Activated effector memory CD4-positive, alpha-beta T cell treated with Interleukin-2 at 50 U/mL for 16 hours (primary cell): ENCODE data around the gene MBLAC2.

Experiments
- DNase-seq: peaks from one replicate; pipeline ENCODE4 v3.0.0-alpha.2; 2020

The MBLAC2 gene

DNA sequence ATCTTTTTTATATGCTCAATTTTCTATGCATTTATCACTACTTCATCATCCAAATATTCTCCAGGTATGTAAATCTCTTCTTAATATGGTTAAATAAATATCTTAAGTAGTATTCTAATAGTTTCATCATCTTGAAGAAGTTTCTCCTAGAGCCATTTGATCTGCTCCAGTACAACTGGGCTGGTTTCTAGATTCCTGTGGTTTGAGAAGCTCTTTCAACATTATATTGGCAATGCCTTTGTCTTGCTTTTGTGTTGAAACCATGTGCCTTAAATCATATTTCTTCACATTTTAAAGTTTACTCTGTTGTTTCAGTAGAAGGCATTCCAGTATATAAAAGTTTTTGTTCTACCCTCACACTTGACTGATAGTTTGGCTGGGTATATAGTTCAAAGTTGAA is 27.6 kb downstream of the MBLAC2 start:
- no peak for DNase-seq

DNA sequence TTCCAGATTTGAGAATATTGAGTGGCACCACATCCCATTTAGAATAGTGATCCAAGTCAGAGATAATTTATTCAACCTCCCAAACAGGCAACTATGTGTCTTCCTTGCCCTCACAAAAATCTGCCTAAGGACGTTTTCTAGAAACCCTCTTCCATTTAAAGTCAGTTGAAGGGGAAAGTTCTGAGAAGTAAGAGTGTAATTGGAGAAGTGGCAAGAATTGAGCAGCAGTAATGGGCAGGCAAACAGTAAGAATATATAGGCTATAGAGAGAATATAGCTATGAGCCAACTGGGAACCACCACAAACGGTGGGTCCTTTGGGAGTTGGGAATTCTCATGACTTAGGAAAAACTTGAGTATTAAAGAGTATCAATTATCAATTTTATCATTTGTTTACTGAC is 33.9 kb downstream of the MBLAC2 start:
- DNase-seq = no peak

DNA sequence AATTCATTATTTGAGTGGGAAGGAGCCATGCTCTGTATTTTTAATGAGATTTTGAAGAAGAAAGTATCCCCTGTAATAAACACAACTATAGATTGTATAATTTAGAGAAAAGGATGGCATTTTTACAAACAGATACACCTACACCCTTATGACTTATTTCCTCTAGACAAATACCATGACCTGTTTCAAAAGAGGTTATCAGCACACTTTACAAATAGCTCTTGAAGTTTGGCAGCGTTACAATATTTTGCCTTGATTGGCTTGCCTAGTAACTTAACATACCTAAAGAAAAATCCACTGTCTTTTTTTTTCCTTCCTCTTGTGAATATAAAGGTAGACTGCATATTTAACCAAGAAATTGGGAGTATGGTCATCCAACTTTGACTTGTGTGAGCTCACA is 36.5 kb downstream of the MBLAC2 start:
- DNase-seq = no peak

DNA sequence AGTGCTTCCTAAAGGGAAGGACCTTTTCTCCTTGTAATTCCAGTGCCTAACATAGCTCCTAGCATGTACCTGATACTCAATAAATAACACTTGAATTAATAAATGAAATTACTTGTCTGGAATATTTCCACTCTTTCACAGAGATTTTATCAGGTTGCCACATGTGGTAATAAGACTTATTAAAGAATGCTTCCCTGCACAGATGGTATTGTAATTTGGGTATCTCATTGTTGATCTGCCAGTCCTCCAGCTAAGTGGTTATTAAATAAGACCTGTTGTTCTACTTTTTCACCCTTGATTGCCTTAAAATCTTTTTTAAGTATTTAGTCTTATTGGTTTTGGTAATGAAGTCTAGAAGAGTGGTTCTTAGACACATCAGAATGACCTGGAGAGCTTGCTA is 36.9 kb downstream of the MBLAC2 start:
- DNase-seq = no peak

DNA sequence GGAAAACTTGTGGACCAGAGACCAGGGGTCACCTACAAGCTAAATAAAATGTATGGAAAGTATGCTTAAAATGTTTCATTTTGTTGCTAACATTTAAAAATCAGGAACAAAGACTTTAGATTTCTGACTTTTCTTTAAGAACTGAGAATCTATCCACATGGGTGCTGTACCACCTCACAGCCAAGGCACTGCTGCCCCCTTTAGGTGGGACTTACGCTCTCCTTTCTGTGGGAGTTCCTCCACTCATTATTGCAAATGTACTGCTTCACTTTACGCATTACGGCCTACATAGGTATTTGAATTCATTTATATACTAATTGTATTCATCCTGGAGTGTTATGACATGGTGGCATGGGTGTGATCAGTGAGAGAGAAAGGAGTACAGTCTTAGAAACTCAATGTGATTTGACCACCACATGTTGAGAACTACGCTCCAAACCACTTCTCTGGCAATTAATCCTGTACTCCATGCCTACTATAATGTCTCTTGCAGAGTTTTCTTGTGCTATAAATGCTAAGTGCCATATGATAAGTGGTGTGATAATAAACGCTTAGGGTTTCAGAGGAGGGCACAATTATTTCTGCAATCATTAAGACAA is 40.4 kb downstream of the MBLAC2 start:
- peak; percentile 9 for DNase-seq

DNA sequence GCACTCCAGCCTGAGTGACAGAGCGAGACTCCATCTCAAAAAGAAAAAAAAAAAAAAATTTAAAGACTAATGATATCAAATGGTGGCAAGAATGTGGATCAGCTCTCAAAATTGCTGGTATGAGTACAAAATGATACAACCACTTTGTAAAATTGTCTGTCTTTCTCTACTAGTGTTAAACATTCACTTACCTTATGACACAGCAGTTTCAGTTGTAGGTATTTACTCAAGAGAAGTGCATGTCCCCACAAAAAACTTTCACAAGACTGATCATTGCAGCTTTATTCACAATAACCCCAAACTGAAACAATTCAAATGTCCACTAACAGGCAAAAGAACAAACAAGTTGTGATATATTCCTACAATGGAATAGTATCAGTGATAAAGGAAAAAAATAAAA is 50.3 kb downstream of the MBLAC2 start:
- DNase-seq = no peak

DNA sequence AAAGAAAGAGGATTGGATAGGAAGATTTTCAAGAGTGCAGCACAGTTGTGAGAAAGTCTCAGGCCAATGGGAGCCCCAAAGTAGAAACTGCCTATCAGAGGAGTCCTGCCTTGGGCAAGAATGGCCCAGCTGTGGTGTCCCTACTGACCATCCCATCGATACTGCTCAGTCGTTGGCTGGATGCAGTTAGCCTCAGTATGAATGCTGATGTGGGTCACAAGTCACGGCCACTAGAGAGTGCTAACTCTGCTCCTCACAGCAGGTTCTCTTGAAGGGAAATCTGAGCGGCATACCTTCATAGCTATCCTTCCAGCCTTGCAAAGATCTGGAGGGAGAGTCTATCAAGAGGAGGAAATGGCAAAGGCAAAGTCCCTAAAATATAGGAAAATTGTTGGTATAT is 53.4 kb downstream of the MBLAC2 start:
- DNase-seq = no peak

DNA sequence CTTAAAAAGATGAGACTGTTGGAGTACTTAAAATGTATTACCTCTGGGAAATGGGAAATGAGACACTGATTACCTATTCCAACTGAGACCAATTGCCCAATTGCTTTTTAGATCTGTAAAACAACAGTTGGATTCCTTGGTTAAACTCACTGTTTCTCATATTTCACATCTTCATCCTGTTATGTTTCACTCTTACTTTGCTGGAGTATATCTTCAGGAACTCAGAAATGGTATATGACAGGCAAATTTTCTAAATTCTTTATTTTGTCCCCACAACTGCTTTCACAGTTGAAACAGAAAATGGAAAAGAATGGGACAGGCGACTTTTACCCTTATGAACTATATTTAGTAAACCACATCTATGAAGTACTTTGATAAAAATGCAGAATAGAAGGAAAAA is 56.4 kb downstream of the MBLAC2 start:
- DNase-seq = no peak

DNA sequence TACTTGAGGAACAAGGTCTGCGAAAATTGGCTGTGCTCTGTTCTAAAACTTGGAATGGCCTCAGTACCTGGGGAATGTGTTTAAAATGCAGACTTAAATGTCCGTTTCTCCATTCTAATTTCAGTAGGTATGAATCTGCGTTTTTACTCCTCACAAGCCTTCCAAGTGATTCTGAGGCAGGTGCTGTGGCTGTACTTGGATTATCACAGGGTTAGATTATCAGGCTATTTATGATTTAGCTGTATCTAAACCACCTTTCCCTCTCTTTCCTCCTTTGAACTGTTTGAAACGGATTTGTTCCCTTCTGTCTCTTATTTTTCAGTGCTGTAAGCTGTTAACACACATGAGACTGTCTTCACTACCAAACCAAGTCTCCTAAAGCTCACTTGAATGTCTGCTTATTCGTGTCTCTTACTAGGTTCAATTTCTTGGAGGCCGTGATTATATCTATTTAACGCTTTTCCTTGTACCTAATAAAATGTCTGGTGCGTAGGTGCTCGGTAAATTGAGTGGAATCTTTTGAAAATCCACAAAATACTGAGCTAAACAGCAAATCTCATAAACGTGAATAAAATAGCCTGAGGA is 64.3 kb downstream of the MBLAC2 start:
- DNase-seq = no peak

DNA sequence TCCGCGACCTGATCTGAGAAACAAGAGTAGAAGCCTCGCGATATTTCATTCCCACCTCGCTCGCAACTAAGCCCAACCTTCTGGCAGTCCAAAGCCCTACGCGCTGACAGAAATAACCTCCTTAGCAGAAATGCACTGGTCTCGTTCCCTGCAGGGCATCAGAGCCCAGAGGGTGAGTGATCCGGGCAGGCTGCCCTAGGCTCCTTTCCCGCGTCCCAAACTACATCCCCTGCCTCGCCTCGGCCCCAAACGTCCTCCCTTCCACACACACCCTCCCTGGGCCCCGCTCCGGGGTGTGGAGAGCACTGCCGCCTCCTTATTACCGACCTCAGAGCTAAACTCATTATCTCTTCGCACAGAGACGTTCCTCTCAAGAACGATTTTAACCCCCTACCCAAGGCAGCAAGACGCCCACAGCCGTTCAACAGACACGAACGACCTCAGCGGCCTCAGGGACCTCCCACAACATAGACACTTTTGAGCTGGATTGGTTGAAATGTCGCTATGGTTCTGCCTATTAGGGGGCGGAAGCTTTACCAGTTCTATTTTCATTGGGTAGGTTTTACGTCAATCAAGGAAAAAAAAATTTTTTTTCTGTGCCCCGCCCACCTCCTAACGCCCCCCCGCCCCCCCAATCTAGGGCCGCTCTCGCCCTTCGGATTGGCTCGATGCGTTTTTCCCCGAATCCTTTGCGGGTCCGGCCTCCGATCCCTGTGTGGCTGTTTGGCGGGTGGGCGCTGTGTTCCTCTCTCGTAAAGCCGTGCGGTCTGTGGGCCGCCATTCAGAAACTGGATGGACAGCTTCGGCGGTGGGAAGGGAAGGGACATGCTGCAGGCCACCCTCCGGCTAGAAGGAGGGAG is 65.0 kb downstream of the MBLAC2 start, which contains the start of gene CETN3:
CETN3 (minus strand) TSS at position 439 of the 860 bp plus-strand sequence; CDS start at position 344, 95 bp downstream.
- peak; percentile 84 for DNase-seq

DNA sequence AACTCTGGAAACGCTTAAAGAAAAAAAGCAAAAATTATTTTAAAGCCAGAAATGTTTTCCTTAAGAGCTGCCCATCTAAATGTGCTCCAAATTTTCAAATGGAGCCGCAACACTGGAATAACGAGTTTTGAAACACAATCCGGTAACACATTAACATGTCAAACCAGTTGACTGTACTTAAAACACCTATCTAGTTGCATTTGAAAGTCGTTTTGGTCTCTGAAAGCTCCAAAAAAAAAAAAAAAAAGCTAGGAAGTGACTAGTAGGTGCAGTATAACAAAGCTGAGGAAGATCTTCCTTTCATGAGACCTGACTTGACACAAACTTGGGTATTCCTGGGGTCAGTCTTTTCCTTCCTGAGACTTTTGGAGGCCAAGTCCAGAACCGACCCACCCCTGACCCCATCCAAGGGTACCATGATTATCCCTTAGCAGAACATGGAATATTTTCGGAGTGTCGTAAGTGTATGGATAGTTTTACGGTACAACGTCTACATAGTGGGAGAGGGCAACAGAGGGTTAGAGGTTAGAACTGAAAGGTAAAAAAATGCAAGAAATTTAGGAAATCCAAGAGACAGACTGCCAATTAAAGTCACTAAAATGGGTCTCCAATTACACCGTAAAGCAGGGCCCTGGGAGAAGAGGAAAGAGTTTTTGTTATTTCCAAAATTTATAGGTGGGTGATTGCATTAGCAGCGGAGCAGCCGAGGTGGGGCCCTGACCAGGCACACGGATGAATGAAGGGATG is 65.8 kb downstream of the MBLAC2 start:
- DNase-seq = no peak
